Skeletal muscle tissue (tissue), 4 donors: ENCODE results near the gene ZNF217. TPM values are rescaled to one million over a fixed set of nuclear protein-coding genes. Genes with fewer than 3 reads are reported as not detected.
"Not testable (repeated sequence)": the region's sequence is repeated elsewhere in the genome, so short reads cannot be mapped to it uniquely, and the experiment has no call there.

Experiments used
- H3K27ac ChIP-seq: one replicate; pipeline ENCODE4 v1.7.0; 2013; ENCODE audit warnings: mild to moderate bottlenecking, low read depth, low read length, inconsistent platforms
- H3K27me3 ChIP-seq, 3 donors: one replicate each; pipeline ENCODE4 v1.7.0; 2013; ENCODE audit warnings: low read length in 3 of 3; ENCODE audit not compliant: control insufficient read depth in 3 of 3, insufficient read depth in 3 of 3
- H3K36me3 ChIP-seq, 3 donors: one replicate each; pipeline ENCODE4 v1.7.0; 2013; ENCODE audit warnings: low read length in 3 of 3; ENCODE audit not compliant: control insufficient read depth in 3 of 3, insufficient read depth in 3 of 3
- H3K4me1 ChIP-seq, 3 donors: one replicate each; pipeline ENCODE4 v1.7.0; 2013; ENCODE audit warnings: low read length in 3 of 3, mild to moderate bottlenecking in 3 of 3; ENCODE audit not compliant: control insufficient read depth in 3 of 3, insufficient read depth in 3 of 3
- H3K4me3 ChIP-seq, 3 donors: one replicate each; pipeline ENCODE4 v1.7.0; 2013; ENCODE audit warnings: low read length in 3 of 3
- H3K9ac ChIP-seq, 3 donors: one replicate each; pipeline ENCODE4 v1.7.0; 2013; ENCODE audit warnings: low read length in 3 of 3, mild to moderate bottlenecking in 3 of 3, moderate library complexity in 2 of 3, low read depth in 1 of 3
- H3K9me3 ChIP-seq, 3 donors: one replicate each; pipeline ENCODE4 v1.7.0; 2013; ENCODE audit warnings: low read length in 3 of 3; ENCODE audit not compliant: control insufficient read depth in 3 of 3
- total RNA-seq: library from RNA; depleted of rRNA; stranded (reverse); fragments of >200 nt; gene quantifications from one replicate; pipeline ENCODE4 v1.2.3, GENCODE V29; 2014
- donor health status: Osteomylitis.

Gene ZNF217
- total RNA-seq, 1 donor from 2014 or later, result 8.4 TPM

- no peaks in the 10 kb centered on the region for H3K27me3 ChIP-seq
Measured at GRCh38 chr20:53629436-53629835, 35.8 kb upstream of the ZNF217 start.

GRCh38 chr20:53628758-53629157 is 35.1 kb upstream of the ZNF217 start:
- not testable (repeated sequence) for H3K9ac ChIP-seq, H3K9me3 ChIP-seq, H3K4me1 ChIP-seq, H3K4me3 ChIP-seq, H3K27me3 ChIP-seq, H3K27ac ChIP-seq, H3K36me3 ChIP-seq

More at GRCh38 chr20:53629436-53629835, 35.8 kb upstream of the ZNF217 start:
- Histone ChIP-seq H3K36me3 (no peaks in the 10 kb centered on the region), H3K9ac (no peak overlapping the region), H3K27ac (no peak overlapping the region), H3K4me3 (no peak overlapping the region), H3K9me3 (no peaks in the 10 kb centered on the region), H3K4me1 (no peaks in the 10 kb centered on the region)

DNA sequence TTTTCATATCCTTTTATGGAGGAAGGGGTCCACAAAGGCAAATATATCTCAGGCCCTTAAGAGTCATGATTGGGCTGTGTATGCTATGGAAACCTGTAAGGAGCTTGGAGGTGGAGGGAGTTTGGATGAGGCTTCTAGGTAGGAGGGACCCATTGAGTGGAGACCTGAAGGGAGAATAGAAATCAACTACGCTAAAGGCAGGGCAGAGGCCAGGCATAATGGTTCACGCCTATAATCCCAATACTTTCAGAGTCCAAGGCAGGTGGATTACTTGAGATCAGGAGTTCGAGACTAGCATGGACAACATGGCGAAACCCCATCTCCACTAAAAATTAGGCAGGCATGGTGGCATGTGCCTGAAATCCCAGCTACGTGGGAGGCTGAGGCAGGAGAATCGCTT is 34.4 kb upstream of the ZNF217 start:
- Histone ChIP-seq H3K4me3 (no peak overlapping the region), H3K9me3 (no peaks in the 10 kb centered on the region), H3K36me3 (no peaks in the 10 kb centered on the region), H3K27ac (no peak overlapping the region), H3K9ac (no peak overlapping the region), H3K27me3 (no peaks in the 10 kb centered on the region), H3K4me1 (peaks cover 0 to 7% (median 2%) of the 10 kb centered on the region in 3 donors)

- peaks cover 2 to 14% (median 5%) of the 10 kb centered on the region in 3 donors for H3K4me1 ChIP-seq
- H3K36me3 ChIP-seq, H3K27ac ChIP-seq, H3K27me3 ChIP-seq, H3K4me3 ChIP-seq, H3K9ac ChIP-seq, H3K9me3 ChIP-seq: not testable (repeated sequence)
Measured at GRCh38 chr20:53627001-53627400, 33.4 kb upstream of the ZNF217 start.

GRCh38 chr20:53626584-53626983 is 32.9 kb upstream of the ZNF217 start:
- Histone ChIP-seq H3K4me3 (no peak overlapping the region), H3K9ac (no peak overlapping the region), H3K36me3 (no peaks in the 10 kb centered on the region)

DNA sequence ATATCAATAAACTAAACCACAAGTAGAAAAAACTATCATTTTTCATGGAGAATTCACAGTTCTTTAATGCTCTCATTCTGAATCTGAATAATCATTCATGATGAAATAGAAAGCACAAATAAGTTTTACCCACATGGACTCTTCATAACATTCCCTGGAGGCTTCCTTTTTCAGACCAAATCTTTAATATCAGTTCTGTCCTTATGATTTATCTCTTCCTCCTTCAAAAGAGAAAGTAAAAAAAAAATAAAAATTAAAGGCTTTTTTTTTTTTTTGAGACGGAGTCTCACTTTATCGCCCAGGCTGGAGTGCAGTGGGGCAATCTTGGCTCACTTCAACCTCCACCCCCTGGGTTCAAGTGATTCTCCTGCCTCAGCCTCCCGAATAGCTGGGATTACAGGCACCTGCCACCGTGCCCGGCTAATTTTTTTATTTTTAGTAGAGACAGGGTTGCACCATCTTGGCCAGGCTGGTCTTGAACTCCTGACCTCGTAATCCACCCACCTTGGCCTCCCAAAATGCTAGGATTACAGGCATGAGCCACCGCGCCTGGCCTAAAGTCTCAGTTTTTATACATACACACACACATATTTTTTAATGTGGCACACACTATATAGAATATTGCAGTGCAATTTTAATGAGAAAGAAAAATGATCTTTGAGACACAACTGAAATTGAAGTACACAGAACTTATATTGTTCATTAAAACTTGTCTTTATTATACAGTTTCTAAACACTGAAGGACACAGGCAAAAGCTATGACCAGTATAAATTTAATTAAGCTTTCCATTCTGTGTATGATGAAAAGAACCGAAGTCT is 31.9 kb upstream of the ZNF217 start:
- Histone ChIP-seq H3K27me3 (no peaks in the 10 kb centered on the region), H3K9me3 (no peaks in the 10 kb centered on the region), H3K4me3 (no peak overlapping the region), H3K4me1 (peaks cover 2 to 21% (median 9%) of the 10 kb centered on the region in 3 donors), H3K27ac (no peak overlapping the region), H3K9ac (no peak overlapping the region), H3K36me3 (no peaks in the 10 kb centered on the region)

More at GRCh38 chr20:53626584-53626983, 32.9 kb upstream of the ZNF217 start:
- Histone ChIP-seq H3K27me3 (no peaks in the 10 kb centered on the region), H3K9me3 (no peaks in the 10 kb centered on the region), H3K4me1 (peaks cover 2 to 18% (median 9%) of the 10 kb centered on the region in 3 donors), H3K27ac (no peak overlapping the region)

DNA sequence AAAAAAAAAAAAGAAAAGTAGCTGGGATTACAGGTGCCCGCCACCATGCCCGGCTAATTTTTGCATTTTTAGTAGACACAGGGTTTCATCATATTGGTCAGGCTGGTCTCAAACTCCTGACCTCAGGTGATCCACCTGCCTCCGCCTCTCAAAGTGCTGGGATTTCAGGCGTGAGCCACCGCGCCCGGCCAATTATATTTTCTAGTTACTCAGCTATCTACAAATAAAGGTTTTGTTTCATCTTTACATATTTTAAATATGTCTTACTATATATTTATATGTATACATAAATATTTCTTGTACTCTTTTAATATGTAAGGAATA is 31.2 kb upstream of the ZNF217 start:
- not testable (repeated sequence) for H3K36me3 ChIP-seq, H3K27me3 ChIP-seq, H3K9me3 ChIP-seq, H3K9ac ChIP-seq, H3K27ac ChIP-seq, H3K4me3 ChIP-seq
- peaks cover 2 to 21% (median 9%) of the 10 kb centered on the region in 3 donors for H3K4me1 ChIP-seq

DNA sequence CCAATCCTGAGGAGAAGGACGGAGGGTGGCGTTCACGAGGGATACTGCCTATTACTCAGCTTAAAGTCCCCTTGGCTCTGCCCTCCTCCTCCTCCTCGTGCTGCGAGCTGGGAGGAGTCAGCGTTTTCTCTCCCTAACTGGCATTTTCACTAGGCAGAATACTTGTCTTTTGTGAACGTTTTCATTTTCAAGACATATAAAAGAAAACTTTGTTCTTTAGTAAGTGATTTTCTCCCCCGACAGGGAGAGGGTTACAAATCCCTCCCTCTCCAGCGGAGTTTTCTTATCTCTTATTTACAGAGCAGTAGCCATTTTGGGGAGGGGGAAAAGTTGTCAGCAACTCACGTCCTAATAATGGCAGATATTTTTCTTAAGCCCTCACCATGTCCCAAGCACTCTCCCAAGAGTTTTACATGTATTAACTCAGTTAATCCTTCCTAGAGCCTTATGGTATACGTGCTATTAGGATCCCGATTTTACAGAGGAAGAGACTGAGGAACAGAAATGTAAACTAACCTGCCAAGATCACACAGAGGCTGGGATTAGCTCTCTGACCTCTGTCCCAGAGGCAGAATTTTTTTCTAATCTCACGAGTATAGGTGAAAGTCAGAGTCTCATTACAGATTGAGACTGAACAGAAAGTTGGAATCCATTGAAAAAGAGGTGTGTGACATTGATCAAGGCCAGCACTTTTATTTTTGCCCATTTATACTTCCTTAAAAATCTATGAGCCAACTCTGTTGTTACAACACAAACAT is 30.0 kb upstream of the ZNF217 start:
- Histone ChIP-seq H3K4me3 (peak overlapping the region; percentile 41 to 77 (median 55)), H3K4me1 (peaks cover 2 to 21% (median 9%) of the 10 kb centered on the region in 3 donors), H3K9ac (peak overlapping the region; percentile 69 to 81 (median 73)), H3K9me3 (no peaks in the 10 kb centered on the region), H3K27ac (peak overlapping the region; percentile 78), H3K36me3 (no peaks in the 10 kb centered on the region), H3K27me3 (no peaks in the 10 kb centered on the region)

DNA sequence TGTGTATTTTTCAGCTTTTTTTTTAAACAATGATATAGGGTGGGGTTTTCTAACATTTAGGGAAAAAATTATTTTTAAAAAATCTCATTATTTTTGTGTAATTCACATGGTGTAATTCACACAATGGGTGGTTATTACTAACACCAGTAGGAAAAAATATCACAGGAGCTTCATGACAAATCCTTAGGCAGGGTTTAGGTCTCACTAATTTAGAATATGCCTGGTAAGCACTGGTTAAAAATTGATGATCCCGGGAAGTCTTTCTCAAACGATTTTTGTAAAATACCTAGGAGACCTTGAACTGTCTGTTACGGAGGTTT is 29.5 kb upstream of the ZNF217 start:
- peaks cover 2 to 21% (median 9%) of the 10 kb centered on the region in 3 donors for H3K4me1 ChIP-seq
- no peaks in the 10 kb centered on the region for H3K27me3 ChIP-seq
- H3K4me3 ChIP-seq, result peak overlapping the region; percentile 41 to 77 (median 55)
- no peaks in the 10 kb centered on the region for H3K9me3 ChIP-seq
- no peaks in the 10 kb centered on the region for H3K36me3 ChIP-seq
- H3K9ac ChIP-seq, result peak overlapping the region; percentile 69 to 81 (median 73)
- H3K27ac ChIP-seq, result peak overlapping the region; percentile 78
